Astrocyte of the cerebellum (primary cell): Measurements from ENCODE around the gene KMT2E.

ENCODE experiments used
- DNase-seq: peaks from one replicate; pipeline ENCODE4 v3.0.0-alpha.2; 2011; ENCODE audit warnings: low read depth
- H3K4me3 ChIP-seq: 2 replicates; pipeline ENCODE4 v1.5.1; 2011; ENCODE audit warnings: mild to moderate bottlenecking, low read depth, low read length, moderate library complexity
- in situ Hi-C: cut with HindIII; loops from 2 replicates; pipeline ENCODE4 v1.10.0; 2017; ENCODE audit warnings: low sequenced_read_pairs
- TF ChIP-seq, protein P1 (sequence below): IDR thresholded peaks from 2 replicates; pipeline ENCODE4 v1.5.1; 2012; ENCODE audit warnings: low read length, low read depth, moderate library complexity, mild to moderate bottlenecking; ENCODE audit errors: missing control alignments

KMT2E gene

DNA sequence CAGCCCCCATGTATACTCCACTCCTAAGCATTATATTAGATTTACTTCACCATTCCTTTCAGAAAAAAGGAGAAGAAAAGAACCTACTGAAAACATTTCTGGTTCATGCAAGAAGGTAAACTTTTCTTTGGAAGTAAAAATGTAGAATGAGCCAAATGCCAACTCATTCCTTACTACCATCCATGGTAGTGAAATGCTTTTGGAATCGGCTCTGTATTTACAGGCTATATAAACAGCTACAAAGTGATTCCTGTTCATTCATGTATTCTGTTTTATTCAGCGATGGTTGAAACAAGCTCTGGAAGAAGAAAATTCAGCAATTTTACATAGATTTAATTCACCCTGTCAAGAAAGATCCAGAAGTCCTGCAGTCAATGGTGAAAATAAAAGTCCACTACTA, 91.6 kb downstream of the KMT2E start:
- in situ Hi-C loops, result no loop called here
- TF ChIP-seq, protein P1, sequence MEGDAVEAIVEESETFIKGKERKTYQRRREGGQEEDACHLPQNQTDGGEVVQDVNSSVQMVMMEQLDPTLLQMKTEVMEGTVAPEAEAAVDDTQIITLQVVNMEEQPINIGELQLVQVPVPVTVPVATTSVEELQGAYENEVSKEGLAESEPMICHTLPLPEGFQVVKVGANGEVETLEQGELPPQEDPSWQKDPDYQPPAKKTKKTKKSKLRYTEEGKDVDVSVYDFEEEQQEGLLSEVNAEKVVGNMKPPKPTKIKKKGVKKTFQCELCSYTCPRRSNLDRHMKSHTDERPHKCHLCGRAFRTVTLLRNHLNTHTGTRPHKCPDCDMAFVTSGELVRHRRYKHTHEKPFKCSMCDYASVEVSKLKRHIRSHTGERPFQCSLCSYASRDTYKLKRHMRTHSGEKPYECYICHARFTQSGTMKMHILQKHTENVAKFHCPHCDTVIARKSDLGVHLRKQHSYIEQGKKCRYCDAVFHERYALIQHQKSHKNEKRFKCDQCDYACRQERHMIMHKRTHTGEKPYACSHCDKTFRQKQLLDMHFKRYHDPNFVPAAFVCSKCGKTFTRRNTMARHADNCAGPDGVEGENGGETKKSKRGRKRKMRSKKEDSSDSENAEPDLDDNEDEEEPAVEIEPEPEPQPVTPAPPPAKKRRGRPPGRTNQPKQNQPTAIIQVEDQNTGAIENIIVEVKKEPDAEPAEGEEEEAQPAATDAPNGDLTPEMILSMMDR, result no peak
- DNase-seq, result no peak
- H3K4me3 ChIP-seq, result no peak overlapping the region

DNA sequence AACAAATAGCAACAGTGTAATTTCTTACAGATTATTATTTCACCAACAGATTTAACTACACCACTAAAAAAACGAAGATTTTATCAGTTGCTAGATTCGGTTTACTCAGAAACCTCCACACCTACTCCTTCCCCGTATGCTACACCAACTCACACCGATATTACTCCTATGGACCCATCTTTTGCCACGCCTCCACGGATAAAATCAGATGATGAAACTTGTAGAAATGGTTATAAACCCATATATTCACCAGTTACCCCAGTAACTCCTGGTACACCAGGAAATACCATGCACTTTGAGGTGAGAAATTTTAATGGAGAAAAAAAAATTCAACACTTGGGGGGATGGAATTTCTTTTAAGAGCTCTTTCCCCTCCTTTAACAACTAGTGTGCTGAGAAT, 92.5 kb downstream of the KMT2E start:
- TF ChIP-seq, protein P1, result no peak

GRCh38 chr7:105107458-105107857, 93.5 kb downstream of the KMT2E start:
- TF ChIP-seq, protein P1, result no peak
- no peak overlapping the region for H3K4me3 ChIP-seq
- DNase-seq, result no peak
- in situ Hi-C loops, result no loop called here

More for the DNA sequence above, 92.5 kb downstream of the KMT2E start:
- no peak overlapping the region for H3K4me3 ChIP-seq
- no peak for DNase-seq
- in situ Hi-C loops, result no loop called here

- H3K4me3 ChIP-seq, result no peak overlapping the region
- DNase-seq, result no peak
- in situ Hi-C loops, result no loop called here
- TF ChIP-seq, protein P1, result no peak
These were observed 98.7 kb downstream of the KMT2E start for GRCh38 chr7:105112440-105113418.

- in situ Hi-C loops, result no loop called here
- TF ChIP-seq, protein P1, result no peak
- no peak for DNase-seq
- no peak overlapping the region for H3K4me3 ChIP-seq
These were observed 104.9 kb downstream of the KMT2E start for GRCh38 chr7:105118612-105119600.

- in situ Hi-C loops, result no loop called here
- TF ChIP-seq, protein P1, result no peak
- no peak overlapping the region for H3K4me3 ChIP-seq
- DNase-seq, result no peak
These were observed 108.6 kb downstream of the KMT2E start for GRCh38 chr7:105122619-105123018.
